KMS-11 (cell line): ENCODE measurements around the gene CAPZB.

Source experiments
- H2AFZ ChIP-seq: fragments of 200-600 bp; sonication (generic); 2 replicates; pipeline ENCODE4 v1.6.1; 2016; ENCODE audit warnings: antibody characterized with exemption, mixed run types, low read depth
- H3K27ac ChIP-seq: fragments of 200-600 bp; sonication (generic); 2 replicates; pipeline ENCODE4 v1.6.1; 2016; ENCODE audit warnings: mild to moderate bottlenecking, mixed run types
- H3K27me3 ChIP-seq: fragments of 200-600 bp; sonication (generic); 2 replicates; pipeline ENCODE4 v1.6.1; 2017; ENCODE audit warnings: mild to moderate bottlenecking, low read depth, mixed run types, moderate library complexity; ENCODE audit not compliant: insufficient read depth
- H3K36me3 ChIP-seq: fragments of 200-600 bp; sonication (generic); 2 replicates; pipeline ENCODE4 v1.6.1; 2017; ENCODE audit warnings: mild to moderate bottlenecking, mixed run types; ENCODE audit not compliant: insufficient read depth
- H3K4me1 ChIP-seq: fragments of 200-600 bp; sonication (generic); 2 replicates; pipeline ENCODE4 v1.6.1; 2016; ENCODE audit warnings: mild to moderate bottlenecking, low read depth, mixed run types; ENCODE audit not compliant: poor library complexity, severe bottlenecking
- H3K4me2 ChIP-seq: fragments of 200-600 bp; sonication (generic); 2 replicates; pipeline ENCODE4 v1.7.0; 2016; ENCODE audit warnings: mild to moderate bottlenecking, mixed run types
- H3K4me3 ChIP-seq: fragments of 200-600 bp; sonication (generic); IDR thresholded peaks from 2 replicates; pipeline ENCODE4 v1.6.1; 2017; ENCODE audit warnings: low read depth, low read length, mixed read lengths; ENCODE audit not compliant: insufficient read depth
- H3K79me2 ChIP-seq: fragments of 200-600 bp; sonication (generic); 2 replicates; pipeline ENCODE4 v1.6.1; 2016; ENCODE audit warnings: low read depth, mixed run types; ENCODE audit not compliant: insufficient read depth
- H3K9ac ChIP-seq: fragments of 200-600 bp; sonication (generic); 2 replicates; pipeline ENCODE4 v1.6.1; 2016; ENCODE audit warnings: mild to moderate bottlenecking, mixed run types
- H4K20me1 ChIP-seq: fragments of 200-600 bp; sonication (generic); 2 replicates; pipeline ENCODE4 v1.6.1; 2016; ENCODE audit warnings: mild to moderate bottlenecking, mixed run types; ENCODE audit not compliant: insufficient read depth
- CTCF ChIP-seq: fragments of 200-600 bp; sonication (generic); conservative IDR thresholded peaks from 2 replicates; pipeline ENCODE4 v1.6.1; 2017; ENCODE audit warnings: low read depth, mild to moderate bottlenecking, antibody characterized with exemption, low read length, moderate library complexity, mixed read lengths

Gene CAPZB

GRCh38 chr1:19438516-19439195, 46.7 kb downstream of the CAPZB start:
- H3K27ac ChIP-seq = no peak overlapping the region
- no peak for TF ChIP-seq CTCF
- no peak overlapping the region for H3K9ac ChIP-seq
- H3K27me3 ChIP-seq = no peaks in the 10 kb centered on the region
- peaks cover 24% of the 10 kb centered on the region for H3K4me1 ChIP-seq
- H3K4me3 ChIP-seq = no peak overlapping the region
- H4K20me1 ChIP-seq = peaks cover 7% of the 10 kb centered on the region
- no peak overlapping the region for H2AFZ ChIP-seq
- peaks cover 24% of the 10 kb centered on the region; the same call in 1 of the 2 replicates for H3K79me2 ChIP-seq
- no peaks in the 10 kb centered on the region for H3K36me3 ChIP-seq
- H3K4me2 ChIP-seq = no peak overlapping the region

GRCh38 chr1:19437891-19438294, 47.4 kb downstream of the CAPZB start:
- TF ChIP-seq CTCF = no peak
- Histone ChIP-seq H3K27ac (no peak overlapping the region), H3K4me2 (no peak overlapping the region), H3K9ac (no peak overlapping the region), H3K79me2 (peaks cover 26% of the 10 kb centered on the region), H3K4me3 (no peak overlapping the region), H4K20me1 (peaks cover 11% of the 10 kb centered on the region), H3K4me1 (peaks cover 24% of the 10 kb centered on the region), H3K36me3 (no peaks in the 10 kb centered on the region), H2AFZ (no peak overlapping the region), H3K27me3 (no peaks in the 10 kb centered on the region)

GRCh38 chr1:19436716-19437476, 48.4 kb downstream of the CAPZB start:
- H3K36me3 ChIP-seq = no peaks in the 10 kb centered on the region
- no peaks in the 10 kb centered on the region for H3K27me3 ChIP-seq
- H3K4me2 ChIP-seq = no peak overlapping the region
- H3K4me1 ChIP-seq = peaks cover 24% of the 10 kb centered on the region
- H3K27ac ChIP-seq = no peak overlapping the region; the same call in 1 of the 2 replicates
- no peak for TF ChIP-seq CTCF
- no peak overlapping the region for H3K4me3 ChIP-seq
- no peak overlapping the region for H2AFZ ChIP-seq
- no peak overlapping the region for H3K9ac ChIP-seq
- H3K79me2 ChIP-seq = peaks cover 26% of the 10 kb centered on the region
- peaks cover 11% of the 10 kb centered on the region for H4K20me1 ChIP-seq

- peaks cover 24% of the 10 kb centered on the region for H3K4me1 ChIP-seq
- H3K27ac ChIP-seq = no peak overlapping the region
- H3K36me3 ChIP-seq = no peaks in the 10 kb centered on the region
- H2AFZ ChIP-seq = no peak overlapping the region
- peaks cover 11% of the 10 kb centered on the region for H4K20me1 ChIP-seq
- peaks cover 26% of the 10 kb centered on the region for H3K79me2 ChIP-seq
- TF ChIP-seq CTCF = no peak
- H3K4me3 ChIP-seq = no peak overlapping the region
- no peak overlapping the region for H3K9ac ChIP-seq
- no peaks in the 10 kb centered on the region for H3K27me3 ChIP-seq
- H3K4me2 ChIP-seq = no peak overlapping the region; the same call in 1 of the 2 replicates
Observed at GRCh38 chr1:19435851-19436455, 49.4 kb downstream of the CAPZB start.
